ENCODE results near the gene GPR137. TPM values are rescaled to one million over a fixed set of nuclear protein-coding genes. Genes with fewer than 3 reads are reported as not detected.
"Not testable (repeated sequence)": the region's sequence is repeated elsewhere in the genome, so short reads cannot be mapped to it uniquely, and the experiment has no call there.

GPR137 gene
- total RNA-seq, 1 experiment from 2014 or later = 24.4 TPM

DNA sequence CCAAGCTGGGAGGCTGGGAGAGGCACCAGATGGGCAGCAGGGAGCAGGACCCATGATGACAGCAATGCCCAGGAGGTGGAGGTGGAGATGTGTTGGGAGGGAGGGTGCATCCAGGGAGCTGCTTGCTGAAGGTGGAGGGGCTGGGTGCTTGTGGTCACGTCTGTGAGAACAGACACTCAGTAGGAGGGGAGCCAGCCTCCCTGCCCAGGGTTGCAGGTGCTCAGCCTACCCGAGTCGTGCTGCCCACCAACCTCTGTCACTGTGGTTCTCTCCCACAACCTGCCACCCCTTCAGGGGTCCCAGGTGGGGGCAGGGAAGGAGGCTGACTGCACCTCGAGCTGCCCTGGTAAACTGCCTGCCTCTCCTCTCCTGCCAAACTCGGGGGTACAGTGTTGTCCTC lies 37.7 kb downstream of the GPR137 start:
- H3K27ac ChIP-seq (ENCODE audit: low read depth, low read length) = no peak overlapping the region; the same call in 1 of the 2 replicates

DNA sequence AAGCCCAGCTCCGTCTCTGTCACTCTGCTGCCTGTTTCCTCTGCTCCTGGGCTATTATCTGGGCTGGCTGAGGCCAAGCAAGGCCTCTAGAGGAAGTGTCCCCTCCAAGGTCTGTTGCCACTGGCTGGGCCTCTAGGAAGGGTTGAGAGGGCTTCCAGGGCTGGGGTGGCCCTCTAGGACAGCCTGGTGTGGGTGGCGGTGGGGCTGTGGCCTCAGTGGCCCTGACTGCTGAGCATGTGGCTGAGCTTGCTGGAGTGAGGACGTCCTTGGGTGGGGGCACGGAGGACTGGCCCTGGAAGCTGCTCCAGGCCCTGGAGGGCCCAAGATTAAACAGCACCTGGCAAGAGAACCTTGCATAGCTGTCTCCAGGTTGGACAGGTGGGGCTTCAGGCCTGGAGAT lies 38.3 kb downstream of the GPR137 start:
- H2AFZ ChIP-seq (ENCODE audit: low read depth, low read length, poor library complexity, severe bottlenecking); H3K79me2 ChIP-seq (ENCODE audit: insufficient read depth, low read length); DNase-seq (ENCODE audit: low read depth, low spot score); H3K9me3 ChIP-seq (ENCODE audit: control insufficient read depth in 1 of 2, insufficient read depth in 1 of 2, low read depth in 1 of 2, low read length in 2 of 2); H4K20me1 ChIP-seq (ENCODE audit: insufficient read depth); H3K27me3 ChIP-seq (ENCODE audit: insufficient read depth, low read length); intact Hi-C loops (cut with micrococcal nuclease); H3K4me2 ChIP-seq (ENCODE audit: low read length); H3K9me2 ChIP-seq (ENCODE audit: insufficient read depth); BruUV-seq (replicated peaks); H3K4me3 ChIP-seq (replicated peaks in 1 of 2; ENCODE audit: low read depth in 1 of 2, low read length in 2 of 2); H3K9ac ChIP-seq (ENCODE audit: low read length); ATAC-seq; H3K36me3 ChIP-seq (ENCODE audit: control insufficient read depth in 1 of 2, insufficient read depth in 2 of 2, low read length in 2 of 2): not testable (repeated sequence)
- Histone ChIP-seq H3K4me1 (ENCODE audit: control insufficient read depth in 1 of 2, insufficient read depth in 2 of 2, low read length in 2 of 2) (peaks cover 17 to 41% of the 10 kb centered on the region in 2 experiments), H3K27ac (ENCODE audit: low read depth, low read length) (peak overlapping the region; percentile 12; the same call in 1 of the 2 replicates)
- ChIA-PET CTCF (interaction anchor here (1.5 to 2.0 kb wide), 2 partner anchors 11 to 31 kb away, joined by 5 read pairs; no protein-coding TSS in a partner anchor), RAD21 (ENCODE audit: low non-redundant PET in 1 of 2, low total read pairs in 2 of 2, uncharacterized antibody in 2 of 2, unreplicated experiment in 2 of 2) (interaction anchor here in 1 of 2 experiments (1.4 kb wide), 1 partner anchor 8 kb away, joined by 3 read pairs; no protein-coding TSS in a partner anchor), POLR2A (interaction anchor here (1.5 to 2.2 kb wide), 2 partner anchors 8 to 10 kb away, joined by 6 to 9 read pairs; no protein-coding TSS in a partner anchor)

More for the DNA sequence above, 37.7 kb downstream of the GPR137 start:
- DNase-seq (ENCODE audit: low read depth, low spot score) (no peak), ATAC-seq (no peak)
- Histone ChIP-seq H4K20me1 (ENCODE audit: insufficient read depth) (no peaks in the 10 kb centered on the region), H3K9ac (ENCODE audit: low read length) (no peak overlapping the region), H3K36me3 (ENCODE audit: control insufficient read depth in 1 of 2, insufficient read depth in 2 of 2, low read length in 2 of 2) (peaks cover 0 to 7% of the 10 kb centered on the region in 2 experiments; a peak in 1 of 4 replicates), H3K27me3 (ENCODE audit: insufficient read depth, low read length) (no peaks in the 10 kb centered on the region), H3K9me3 (ENCODE audit: control insufficient read depth in 1 of 2, insufficient read depth in 1 of 2, low read depth in 1 of 2, low read length in 2 of 2) (no peaks in the 10 kb centered on the region), H3K9me2 (ENCODE audit: insufficient read depth) (no peaks in the 10 kb centered on the region), H3K79me2 (ENCODE audit: insufficient read depth, low read length) (peaks cover 16% of the 10 kb centered on the region), H3K4me3 (replicated peaks in 1 of 2; ENCODE audit: low read depth in 1 of 2, low read length in 2 of 2) (no peak overlapping the region), H2AFZ (ENCODE audit: low read depth, low read length, poor library complexity, severe bottlenecking) (no peak overlapping the region), H3K4me1 (ENCODE audit: control insufficient read depth in 1 of 2, insufficient read depth in 2 of 2, low read length in 2 of 2) (peaks cover 17 to 44% of the 10 kb centered on the region in 2 experiments), H3K4me2 (ENCODE audit: low read length) (no peak overlapping the region)
- TF ChIP-seq, protein P1, sequence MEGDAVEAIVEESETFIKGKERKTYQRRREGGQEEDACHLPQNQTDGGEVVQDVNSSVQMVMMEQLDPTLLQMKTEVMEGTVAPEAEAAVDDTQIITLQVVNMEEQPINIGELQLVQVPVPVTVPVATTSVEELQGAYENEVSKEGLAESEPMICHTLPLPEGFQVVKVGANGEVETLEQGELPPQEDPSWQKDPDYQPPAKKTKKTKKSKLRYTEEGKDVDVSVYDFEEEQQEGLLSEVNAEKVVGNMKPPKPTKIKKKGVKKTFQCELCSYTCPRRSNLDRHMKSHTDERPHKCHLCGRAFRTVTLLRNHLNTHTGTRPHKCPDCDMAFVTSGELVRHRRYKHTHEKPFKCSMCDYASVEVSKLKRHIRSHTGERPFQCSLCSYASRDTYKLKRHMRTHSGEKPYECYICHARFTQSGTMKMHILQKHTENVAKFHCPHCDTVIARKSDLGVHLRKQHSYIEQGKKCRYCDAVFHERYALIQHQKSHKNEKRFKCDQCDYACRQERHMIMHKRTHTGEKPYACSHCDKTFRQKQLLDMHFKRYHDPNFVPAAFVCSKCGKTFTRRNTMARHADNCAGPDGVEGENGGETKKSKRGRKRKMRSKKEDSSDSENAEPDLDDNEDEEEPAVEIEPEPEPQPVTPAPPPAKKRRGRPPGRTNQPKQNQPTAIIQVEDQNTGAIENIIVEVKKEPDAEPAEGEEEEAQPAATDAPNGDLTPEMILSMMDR (IDR thresholded peaks at IDR 0.05 in 2 of 3, conservative IDR thresholded peaks at IDR 0.05 in 1 of 3; ENCODE audit: borderline replicate concordance in 1 of 3, insufficient read depth in 1 of 3, low read depth in 2 of 3, low read length in 2 of 3) = no peak
- TF ChIP-seq, protein P2, sequence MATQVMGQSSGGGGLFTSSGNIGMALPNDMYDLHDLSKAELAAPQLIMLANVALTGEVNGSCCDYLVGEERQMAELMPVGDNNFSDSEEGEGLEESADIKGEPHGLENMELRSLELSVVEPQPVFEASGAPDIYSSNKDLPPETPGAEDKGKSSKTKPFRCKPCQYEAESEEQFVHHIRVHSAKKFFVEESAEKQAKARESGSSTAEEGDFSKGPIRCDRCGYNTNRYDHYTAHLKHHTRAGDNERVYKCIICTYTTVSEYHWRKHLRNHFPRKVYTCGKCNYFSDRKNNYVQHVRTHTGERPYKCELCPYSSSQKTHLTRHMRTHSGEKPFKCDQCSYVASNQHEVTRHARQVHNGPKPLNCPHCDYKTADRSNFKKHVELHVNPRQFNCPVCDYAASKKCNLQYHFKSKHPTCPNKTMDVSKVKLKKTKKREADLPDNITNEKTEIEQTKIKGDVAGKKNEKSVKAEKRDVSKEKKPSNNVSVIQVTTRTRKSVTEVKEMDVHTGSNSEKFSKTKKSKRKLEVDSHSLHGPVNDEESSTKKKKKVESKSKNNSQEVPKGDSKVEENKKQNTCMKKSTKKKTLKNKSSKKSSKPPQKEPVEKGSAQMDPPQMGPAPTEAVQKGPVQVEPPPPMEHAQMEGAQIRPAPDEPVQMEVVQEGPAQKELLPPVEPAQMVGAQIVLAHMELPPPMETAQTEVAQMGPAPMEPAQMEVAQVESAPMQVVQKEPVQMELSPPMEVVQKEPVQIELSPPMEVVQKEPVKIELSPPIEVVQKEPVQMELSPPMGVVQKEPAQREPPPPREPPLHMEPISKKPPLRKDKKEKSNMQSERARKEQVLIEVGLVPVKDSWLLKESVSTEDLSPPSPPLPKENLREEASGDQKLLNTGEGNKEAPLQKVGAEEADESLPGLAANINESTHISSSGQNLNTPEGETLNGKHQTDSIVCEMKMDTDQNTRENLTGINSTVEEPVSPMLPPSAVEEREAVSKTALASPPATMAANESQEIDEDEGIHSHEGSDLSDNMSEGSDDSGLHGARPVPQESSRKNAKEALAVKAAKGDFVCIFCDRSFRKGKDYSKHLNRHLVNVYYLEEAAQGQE (IDR thresholded peaks at IDR 0.05; ENCODE audit: low read depth) = no peak
- 0 out of 2 replicates have a peak, but pooled peaks have one; percentile 21 for TF ChIP-seq POLR2AphosphoS5 (IDR thresholded peaks at IDR 0.05; ENCODE audit: low read depth, low read length)
- RAD21 ChIA-PET (ENCODE audit: low non-redundant PET in 1 of 2, low total read pairs in 2 of 2, uncharacterized antibody in 2 of 2, unreplicated experiment in 2 of 2) = interaction anchor here (1.2 to 1.4 kb wide), 2 partner anchors 8 kb away, joined by 3 read pairs; no protein-coding TSS in a partner anchor
- POLR2A ChIA-PET = interaction anchor here (1.5 to 2.2 kb wide), 2 partner anchors 9 kb away, joined by 6 to 9 read pairs; no protein-coding TSS in a partner anchor
- CTCF ChIA-PET = interaction anchor here (1.5 to 2.0 kb wide), 2 partner anchors 12 to 32 kb away, joined by 5 read pairs; no protein-coding TSS in a partner anchor
- intact Hi-C loops (cut with micrococcal nuclease) = no loop called here
- no TSS peak for BruUV-seq (replicated peaks)

Data from HCT116 (cell line).